Measurements from ENCODE around the gene SLC6A18.

- TF ChIP-seq CTCF (IDR thresholded peaks at IDR 0.05; ENCODE audit: insufficient read depth, low read length, poor library complexity, severe bottlenecking), result no peak
- TF ChIP-seq EZH2phosphoT487 (conservative IDR thresholded peaks at IDR 0.05; ENCODE audit: low read length), result no peak
Observed at GRCh38 chr5:1195916-1196315, 29.3 kb upstream of the SLC6A18 start.

Measured in SU-DHL-6 (cell line).